GM12878 (cell line): ENCODE measurements around the gene MRPL49.

Experiments
- CEBPB ChIP-seq, 2 experiments: fragments of 150-350 bp in 1 of 2; IDR thresholded peaks; 2 replicates each; pipeline ENCODE4 v1.6.1; 2012 to 2014; ENCODE audit warnings: low read depth in 2 of 2, low read length in 2 of 2, borderline replicate concordance in 1 of 2, inconsistent platforms in 1 of 2
- NFIC ChIP-seq: IDR thresholded peaks from 2 replicates; pipeline ENCODE4 v1.6.1; 2012; ENCODE audit warnings: low read depth, mild to moderate bottlenecking, inconsistent platforms, low read length, moderate library complexity
- POLR2A ChIP-seq: IDR thresholded peaks from 2 replicates; pipeline ENCODE4 v1.6.1; 2011; ENCODE audit warnings: low read depth, mild to moderate bottlenecking, low read length
- SPI1 ChIP-seq: IDR thresholded peaks from 2 replicates; pipeline ENCODE4 v1.6.1; 2011; ENCODE audit warnings: low read depth, mild to moderate bottlenecking, low read length, moderate library complexity, borderline replicate concordance; ENCODE audit not compliant: insufficient read depth
- ZNF274 ChIP-seq: IDR thresholded peaks from one replicate; pipeline ENCODE4 v1.8.0; 2011; ENCODE audit not compliant: insufficient read length, insufficient read depth
- ZSCAN29 ChIP-seq: fragments of 450-650 bp; IDR thresholded peaks from 2 replicates; pipeline ENCODE4 v1.6.1; 2017; ENCODE audit warnings: mild to moderate bottlenecking, moderate library complexity
- TF ChIP-seq, protein P1 (sequence below), 3 experiments: IDR thresholded peaks in 2 of 3; conservative IDR thresholded peaks in 1 of 3; 2 replicates each; pipeline ENCODE4 v1.5.1; 2011; ENCODE audit warnings: low read depth in 3 of 3, low read length in 3 of 3, mild to moderate bottlenecking in 3 of 3, control low read depth in 2 of 3, moderate library complexity in 2 of 3, inconsistent platforms in 1 of 3, mixed read lengths in 1 of 3; ENCODE audit not compliant: control insufficient read depth in 2 of 3, insufficient read depth in 1 of 3; ENCODE audit errors: extremely low read depth in 1 of 3

DNA sequence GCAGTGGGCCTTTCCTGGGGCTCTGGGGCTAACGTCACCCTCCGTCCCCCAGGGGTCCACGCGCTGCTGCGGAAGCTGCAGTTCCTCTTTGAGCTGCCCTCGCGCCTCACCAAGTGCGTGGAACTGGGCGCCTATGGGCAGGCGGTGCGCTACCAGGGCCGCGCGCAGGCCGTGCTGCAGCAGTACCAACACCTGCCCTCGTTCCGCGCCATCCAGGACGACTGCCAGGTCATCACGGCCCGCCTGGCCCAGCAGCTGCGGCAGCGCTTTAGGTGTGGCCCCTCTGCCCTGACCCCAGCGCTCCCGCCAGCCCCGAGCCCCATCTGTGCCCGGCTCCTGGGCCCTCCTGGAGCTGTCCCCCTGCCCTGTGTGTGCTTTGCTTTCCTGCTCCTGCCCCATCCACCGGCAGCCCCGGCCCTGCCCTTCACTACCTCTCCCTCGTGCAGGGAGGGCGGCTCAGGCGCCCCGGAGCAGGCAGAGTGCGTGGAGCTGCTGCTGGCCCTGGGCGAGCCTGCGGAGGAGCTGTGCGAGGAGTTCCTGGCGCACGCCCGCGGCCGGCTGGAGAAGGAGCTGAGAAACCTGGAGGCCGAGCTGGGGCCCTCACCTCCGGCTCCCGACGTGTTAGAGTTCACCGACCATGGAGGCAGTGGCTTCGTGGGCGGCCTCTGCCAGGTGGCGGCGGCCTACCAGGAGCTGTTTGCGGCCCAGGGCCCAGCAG is 14.2 kb upstream of the MRPL49 start:
- TF ChIP-seq POLR2A (no peak), CEBPB (IDR thresholded peaks at IDR 0.05; ENCODE audit: borderline replicate concordance in 1 of 2, low read depth in 2 of 2, low read length in 2 of 2) (no peak), ZNF274 (no peak), ZSCAN29 (no peak), SPI1 (no peak), NFIC (no peak)
- TF ChIP-seq, protein P1, sequence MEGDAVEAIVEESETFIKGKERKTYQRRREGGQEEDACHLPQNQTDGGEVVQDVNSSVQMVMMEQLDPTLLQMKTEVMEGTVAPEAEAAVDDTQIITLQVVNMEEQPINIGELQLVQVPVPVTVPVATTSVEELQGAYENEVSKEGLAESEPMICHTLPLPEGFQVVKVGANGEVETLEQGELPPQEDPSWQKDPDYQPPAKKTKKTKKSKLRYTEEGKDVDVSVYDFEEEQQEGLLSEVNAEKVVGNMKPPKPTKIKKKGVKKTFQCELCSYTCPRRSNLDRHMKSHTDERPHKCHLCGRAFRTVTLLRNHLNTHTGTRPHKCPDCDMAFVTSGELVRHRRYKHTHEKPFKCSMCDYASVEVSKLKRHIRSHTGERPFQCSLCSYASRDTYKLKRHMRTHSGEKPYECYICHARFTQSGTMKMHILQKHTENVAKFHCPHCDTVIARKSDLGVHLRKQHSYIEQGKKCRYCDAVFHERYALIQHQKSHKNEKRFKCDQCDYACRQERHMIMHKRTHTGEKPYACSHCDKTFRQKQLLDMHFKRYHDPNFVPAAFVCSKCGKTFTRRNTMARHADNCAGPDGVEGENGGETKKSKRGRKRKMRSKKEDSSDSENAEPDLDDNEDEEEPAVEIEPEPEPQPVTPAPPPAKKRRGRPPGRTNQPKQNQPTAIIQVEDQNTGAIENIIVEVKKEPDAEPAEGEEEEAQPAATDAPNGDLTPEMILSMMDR (IDR thresholded peaks at IDR 0.05 in 2 of 3, conservative IDR thresholded peaks at IDR 0.05 in 1 of 3; ENCODE audit: control insufficient read depth in 2 of 3, extremely low read depth in 1 of 3, insufficient read depth in 1 of 3, low read depth in 3 of 3, low read length in 3 of 3), result no peak
